Measurements from ENCODE around the gene GADD45GIP1.
"Not testable (repeated sequence)": the region's sequence is repeated elsewhere in the genome, so short reads cannot be mapped to it uniquely, and the experiment has no call there.

DNA sequence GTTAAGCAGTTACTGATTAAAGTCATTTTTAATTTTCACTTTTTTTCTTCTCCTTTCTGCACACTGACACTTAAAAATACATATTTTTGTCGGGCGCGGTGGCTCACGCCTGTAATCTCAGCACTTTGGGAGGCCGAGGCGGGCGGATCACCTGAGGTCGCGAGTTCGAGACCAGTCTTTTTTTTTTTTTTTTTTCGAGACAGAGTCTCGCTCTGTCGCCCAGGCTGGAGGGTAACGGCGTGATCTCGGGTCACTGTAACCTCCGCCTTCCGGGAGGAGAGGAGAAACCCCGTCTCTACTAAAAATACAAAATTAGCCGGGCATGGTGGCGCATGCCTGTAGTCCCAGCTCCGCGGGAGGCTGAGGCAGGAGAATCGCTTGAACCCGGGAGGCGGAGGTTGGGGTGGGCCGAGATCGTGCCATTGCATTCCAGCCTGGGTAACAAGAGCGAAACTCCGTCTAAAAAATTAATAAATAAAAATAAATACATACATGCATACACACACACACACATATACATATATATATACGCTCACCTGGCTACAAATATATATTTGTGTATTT is 448 bp upstream of the GADD45GIP1 start:
- TF ChIP-seq EZH2 (IDR thresholded peaks at IDR 0.05; ENCODE audit: borderline replicate concordance, low read length), result not testable (repeated sequence)
- TF ChIP-seq, protein P1, sequence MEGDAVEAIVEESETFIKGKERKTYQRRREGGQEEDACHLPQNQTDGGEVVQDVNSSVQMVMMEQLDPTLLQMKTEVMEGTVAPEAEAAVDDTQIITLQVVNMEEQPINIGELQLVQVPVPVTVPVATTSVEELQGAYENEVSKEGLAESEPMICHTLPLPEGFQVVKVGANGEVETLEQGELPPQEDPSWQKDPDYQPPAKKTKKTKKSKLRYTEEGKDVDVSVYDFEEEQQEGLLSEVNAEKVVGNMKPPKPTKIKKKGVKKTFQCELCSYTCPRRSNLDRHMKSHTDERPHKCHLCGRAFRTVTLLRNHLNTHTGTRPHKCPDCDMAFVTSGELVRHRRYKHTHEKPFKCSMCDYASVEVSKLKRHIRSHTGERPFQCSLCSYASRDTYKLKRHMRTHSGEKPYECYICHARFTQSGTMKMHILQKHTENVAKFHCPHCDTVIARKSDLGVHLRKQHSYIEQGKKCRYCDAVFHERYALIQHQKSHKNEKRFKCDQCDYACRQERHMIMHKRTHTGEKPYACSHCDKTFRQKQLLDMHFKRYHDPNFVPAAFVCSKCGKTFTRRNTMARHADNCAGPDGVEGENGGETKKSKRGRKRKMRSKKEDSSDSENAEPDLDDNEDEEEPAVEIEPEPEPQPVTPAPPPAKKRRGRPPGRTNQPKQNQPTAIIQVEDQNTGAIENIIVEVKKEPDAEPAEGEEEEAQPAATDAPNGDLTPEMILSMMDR (IDR thresholded peaks at IDR 0.05; ENCODE audit: low read length), result not testable (repeated sequence)
